ENCODE measurements around the gene SMG6. TPM values are rescaled to one million over a fixed set of nuclear protein-coding genes. Genes with fewer than 3 reads are reported as not detected.
A peak's percentile ranks its signal among the peaks of the same experiment; 100 is the strongest.

Gene SMG6
- total RNA-seq (2016; rRNA removed; fragmentation: Illumina TruSeq; extraction: Trizol) = 14.6 and 15.4 TPM in 2 replicates
- total RNA-seq (2016; cell fraction: cytosol; rRNA removed; fragmentation: Illumina TruSeq; extraction: Trizol; ENCODE audit: low read depth) = 2.2 and 3.5 TPM in 2 replicates
- 11.0 and 14.8 TPM in 2 replicates for total RNA-seq (2016; cell fraction: insoluble cytoplasmic fraction; rRNA removed; fragmentation: Illumina TruSeq; extraction: Trizol)
- total RNA-seq (2016; cell fraction: membrane; rRNA removed; fragmentation: Illumina TruSeq; extraction: Trizol) = 6.6 and 7.0 TPM in 2 replicates
- 13.5 and 16.7 TPM in 2 replicates for total RNA-seq (2016; cell fraction: nucleus; rRNA removed; fragmentation: Illumina TruSeq; extraction: Trizol)
- polyA plus RNA-seq (2011; rRNA removed) = 4.6 and 5.8 TPM in 2 replicates
- polyA plus RNA-seq (2011; cell fraction: cytosol; rRNA removed) = 4.1 and 4.8 TPM in 2 replicates
- polyA plus RNA-seq (2011; cell fraction: nucleus; rRNA removed) = 16.8 and 17.7 TPM in 2 replicates
- 9.1 and 10.3 TPM in 2 replicates for polyA plus RNA-seq (2012)
- polyA plus RNA-seq (2016; cell fraction: cytosol; fragmentation: Illumina TruSeq; extraction: Trizol; ENCODE audit: low read depth) = 2.3 and 2.7 TPM in 2 replicates
- 14.7 and 21.4 TPM in 2 replicates for polyA plus RNA-seq (2016; cell fraction: insoluble cytoplasmic fraction; fragmentation: Illumina TruSeq; extraction: Trizol; ENCODE audit: low read depth)
- 6.2 and 6.9 TPM in 2 replicates for polyA plus RNA-seq (2016; cell fraction: membrane; fragmentation: Illumina TruSeq; extraction: Trizol; ENCODE audit: low read depth)
- polyA plus RNA-seq (2016; cell fraction: nucleus; fragmentation: Illumina TruSeq; extraction: Trizol; ENCODE audit: insufficient read depth, low read depth) = 18.3 and 27.9 TPM in 2 replicates
- 14.2 and 22.5 TPM in 2 replicates for polyA minus RNA-seq (2011; rRNA and poly(A)+ RNA removed; ENCODE audit: low replicate concordance)
- polyA minus RNA-seq (2011; cell fraction: cytosol; rRNA and poly(A)+ RNA removed) = 4.9 and 7.2 TPM in 2 replicates
- polyA minus RNA-seq (2011; cell fraction: nucleus; rRNA and poly(A)+ RNA removed) = 12.0 and 15.0 TPM in 2 replicates
- percentile 63 among the genes with signal in this experiment for Bru-seq, nascent RNA
- BruChase-seq, experiment 1, labeled RNA remaining after a 6-hour chase = percentile 72 among the genes with signal in this experiment
- BruChase-seq, experiment 2, labeled RNA remaining after a 2-hour chase = percentile 69 among the genes with signal in this experiment
- long read RNA-seq, experiment 1, partial matches to known transcripts = 2 of 4 reads
- long read RNA-seq, experiment 1, other reads (novel, unspliced or antisense) = 2 of 4 reads
- long read RNA-seq, experiment 2, full-length matches to known transcripts = 7 of 39 reads
- long read RNA-seq, experiment 2, partial matches to known transcripts = 22 of 39 reads
- long read RNA-seq, experiment 2, other reads (novel, unspliced or antisense) = 10 of 39 reads

DNA sequence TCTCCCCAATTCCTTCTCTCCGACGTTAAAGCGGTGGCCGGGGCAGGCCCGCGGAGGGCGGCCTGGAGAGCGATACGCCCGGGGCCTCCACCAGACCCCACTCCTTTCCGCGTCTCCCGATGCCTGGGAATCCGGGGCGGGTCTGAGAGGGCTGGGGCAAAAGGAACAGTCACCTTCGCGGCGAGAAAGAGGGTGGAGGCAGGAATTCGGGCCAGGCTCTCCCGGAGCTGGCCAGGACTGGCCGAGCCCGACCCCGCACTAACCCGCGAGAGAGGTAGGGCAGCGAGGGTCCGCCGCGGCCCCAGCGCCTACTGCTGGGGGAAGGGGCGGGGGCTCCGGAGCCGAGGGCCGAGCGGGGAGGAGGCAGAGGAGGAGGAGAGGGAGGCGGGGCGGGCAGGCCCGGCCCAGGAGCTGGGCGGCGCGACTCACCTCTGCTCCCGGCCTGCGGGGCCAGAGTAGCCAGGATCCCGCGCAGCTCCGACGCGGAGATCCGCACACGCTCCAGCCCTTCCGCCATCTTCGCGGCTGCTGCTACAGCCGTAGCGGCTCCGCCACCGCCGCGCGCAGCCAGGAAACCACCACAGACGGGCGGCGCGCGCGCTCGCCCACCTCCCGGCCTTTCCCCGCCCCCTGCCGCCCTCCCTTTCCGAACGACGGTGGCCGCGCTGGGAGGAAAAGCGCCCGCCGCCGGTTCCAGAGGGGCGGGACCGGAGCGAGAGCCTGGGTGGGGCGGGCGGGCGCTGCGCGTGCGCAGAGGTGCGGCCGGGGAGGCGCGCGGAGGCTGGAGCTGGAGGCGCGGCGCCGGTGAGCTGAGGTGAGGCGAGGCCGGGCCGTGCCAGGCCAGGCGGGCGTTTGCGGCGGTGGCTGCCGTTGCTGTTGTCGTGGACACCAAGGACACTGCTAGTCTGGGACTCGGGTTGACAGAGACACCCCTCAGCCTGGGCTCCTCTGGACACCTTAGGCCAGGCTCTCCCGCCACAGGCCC lies at the start of gene SMG6, which contains the start of gene SRR:
SMG6 (minus strand) TSS at position 582 of the 985 bp plus-strand sequence; CDS start at position 517, 65 bp downstream.
SRR (plus strand) TSS at position 747 of the 985 bp plus-strand sequence. CDS start 11,611 bp downstream, outside the sequence.
- POLR2A ChIA-PET = interaction anchor here (0.6 to 3.0 kb wide), 8 partner anchors 11 to 262 kb away, joined by 3 to 23 read pairs (median 4); partner anchors contain the start of genes HIC1, METTL16, OVCA2 and SGSM2
- CTCF ChIA-PET (ENCODE audit: low intra/inter-chr PET ratio, low total read pairs) = no interaction called here
- Histone ChIP-seq H4K20me1 (ENCODE audit: insufficient read depth, low read length) (0 out of 2 replicates have a peak, but pooled peaks cover 3% of the 10 kb centered on the region), H2AFZ (ENCODE audit: low read length) (no peak within 1 kb of the TSS), H3K36me3 (replicated peaks in 1 of 2; ENCODE audit: control insufficient read depth in 1 of 2, insufficient read depth in 2 of 2, low read length in 2 of 2) (peaks cover 6 to 17% of the 10 kb centered on the region in 2 experiments; a peak in 3 of 5 replicates), H3K4me2 (ENCODE audit: low read depth, low read length) (peak within 1 kb of the TSS; percentile 81), H3K4me3 (replicated peaks in 1 of 3; ENCODE audit: insufficient read depth in 1 of 3, low read depth in 2 of 3, low read length in 3 of 3) (peak within 1 kb of the TSS; percentile 75 to 92 (median 91)), H3K27ac (ENCODE audit: extremely low read length, insufficient read depth, low read length) (peak within 1 kb of the TSS; percentile 92), H3K79me2 (ENCODE audit: insufficient read depth, low read length) (peaks cover 19% of the 10 kb centered on the region), H3K9me3 (ENCODE audit: low read length) (no peaks in the 10 kb centered on the region), H3K4me1 (ENCODE audit: insufficient read depth, low read length) (peaks cover 25% of the 10 kb centered on the region), H3K9ac (ENCODE audit: insufficient read depth, low read depth, low read length) (peak within 1 kb of the TSS; percentile 91), H3K27me3 (ENCODE audit: control insufficient read depth in 1 of 2, insufficient read depth in 2 of 2, low read length in 2 of 2) (no peaks in the 10 kb centered on the region; a peak in 1 of 5 replicates)
- peak; percentile 95 for ATAC-seq
- FAIRE-seq = no peak
- in situ Hi-C loops (cut with HindIII; ENCODE audit: extremely low pct_ligation_motif_present, low pct_unique_long_range_greater_than_20kb) = no loop called here
- peak; percentile 74 for DNase-seq (ENCODE audit: low spot score)
- BruUV-seq (replicated peaks) = no TSS peak
- intact Hi-C loops (cut with micrococcal nuclease; ENCODE audit: unreplicated experiment) = no loop called here
- WGBS (ENCODE audit: low lambda C conversion rate) = 0% methylated on average over 24 of the region's 108 CpGs
- peak; percentile 79 for TF ChIP-seq KAT8 (CRISPR knock-in tag; IDR thresholded peaks at IDR 0.05)
- TF ChIP-seq KDM5A (IDR thresholded peaks at IDR 0.05; ENCODE audit: borderline replicate concordance, low read length) = peak; percentile 64; the same call in 1 of the 2 replicates
- TF ChIP-seq TMF1 (CRISPR knock-in tag; IDR thresholded peaks at IDR 0.05; ENCODE audit: low read depth) = 0 out of 2 replicates have a peak, but pooled peaks have one; percentile 68
- TF ChIP-seq MEIS1 (CRISPR knock-in tag; IDR thresholded peaks at IDR 0.05; ENCODE audit: borderline replicate concordance) = peak; percentile 43
- peak; percentile 58; the same call in 1 of the 2 replicates for TF ChIP-seq NR2C2 (CRISPR knock-in tag; IDR thresholded peaks at IDR 0.05; ENCODE audit: borderline replicate concordance)
- peak; percentile 67; the same call in 1 of the 2 replicates for TF ChIP-seq CENPT (CRISPR knock-in tag; IDR thresholded peaks at IDR 0.05; ENCODE audit: low read depth)
- TF ChIP-seq CHD2 (IDR thresholded peaks at IDR 0.05; ENCODE audit: low read depth, low read length) = peak; percentile 77
- TF ChIP-seq, protein P1, sequence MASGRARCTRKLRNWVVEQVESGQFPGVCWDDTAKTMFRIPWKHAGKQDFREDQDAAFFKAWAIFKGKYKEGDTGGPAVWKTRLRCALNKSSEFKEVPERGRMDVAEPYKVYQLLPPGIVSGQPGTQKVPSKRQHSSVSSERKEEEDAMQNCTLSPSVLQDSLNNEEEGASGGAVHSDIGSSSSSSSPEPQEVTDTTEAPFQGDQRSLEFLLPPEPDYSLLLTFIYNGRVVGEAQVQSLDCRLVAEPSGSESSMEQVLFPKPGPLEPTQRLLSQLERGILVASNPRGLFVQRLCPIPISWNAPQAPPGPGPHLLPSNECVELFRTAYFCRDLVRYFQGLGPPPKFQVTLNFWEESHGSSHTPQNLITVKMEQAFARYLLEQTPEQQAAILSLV (CRISPR knock-in tag; IDR thresholded peaks at IDR 0.05; ENCODE audit: borderline replicate concordance) = peak; percentile 61; the same call in 1 of the 2 replicates
- TF ChIP-seq, protein P2, sequence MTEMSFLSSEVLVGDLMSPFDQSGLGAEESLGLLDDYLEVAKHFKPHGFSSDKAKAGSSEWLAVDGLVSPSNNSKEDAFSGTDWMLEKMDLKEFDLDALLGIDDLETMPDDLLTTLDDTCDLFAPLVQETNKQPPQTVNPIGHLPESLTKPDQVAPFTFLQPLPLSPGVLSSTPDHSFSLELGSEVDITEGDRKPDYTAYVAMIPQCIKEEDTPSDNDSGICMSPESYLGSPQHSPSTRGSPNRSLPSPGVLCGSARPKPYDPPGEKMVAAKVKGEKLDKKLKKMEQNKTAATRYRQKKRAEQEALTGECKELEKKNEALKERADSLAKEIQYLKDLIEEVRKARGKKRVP (CRISPR knock-in tag; IDR thresholded peaks at IDR 0.05) = no peak
- peak; percentile 46; the same call in 1 of the 2 replicates for TF ChIP-seq ZNF616 (CRISPR knock-in tag; IDR thresholded peaks at IDR 0.05; ENCODE audit: low read depth)
- TF ChIP-seq, protein P3, sequence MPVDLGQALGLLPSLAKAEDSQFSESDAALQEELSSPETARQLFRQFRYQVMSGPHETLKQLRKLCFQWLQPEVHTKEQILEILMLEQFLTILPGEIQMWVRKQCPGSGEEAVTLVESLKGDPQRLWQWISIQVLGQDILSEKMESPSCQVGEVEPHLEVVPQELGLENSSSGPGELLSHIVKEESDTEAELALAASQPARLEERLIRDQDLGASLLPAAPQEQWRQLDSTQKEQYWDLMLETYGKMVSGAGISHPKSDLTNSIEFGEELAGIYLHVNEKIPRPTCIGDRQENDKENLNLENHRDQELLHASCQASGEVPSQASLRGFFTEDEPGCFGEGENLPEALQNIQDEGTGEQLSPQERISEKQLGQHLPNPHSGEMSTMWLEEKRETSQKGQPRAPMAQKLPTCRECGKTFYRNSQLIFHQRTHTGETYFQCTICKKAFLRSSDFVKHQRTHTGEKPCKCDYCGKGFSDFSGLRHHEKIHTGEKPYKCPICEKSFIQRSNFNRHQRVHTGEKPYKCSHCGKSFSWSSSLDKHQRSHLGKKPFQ (CRISPR knock-in tag; IDR thresholded peaks at IDR 0.05; ENCODE audit: insufficient replicate concordance) = peak; percentile 49
- peak; percentile 63; the same call in 1 of the 2 replicates for TF ChIP-seq ZBTB38 (CRISPR knock-in tag; IDR thresholded peaks at IDR 0.05)

Data from HepG2 (cell line).